Activated CD4-positive, alpha-beta T cell treated with anti-CD3 and anti-CD28 coated beads, Interleukin-2, amount 50 U/mL, for 16 hours (primary cell): ENCODE results near the gene RNF20.

ENCODE experiments used
- DNase-seq: peaks from one replicate; pipeline ENCODE4 v3.0.0-alpha.2; 2020

The RNF20 gene

DNA sequence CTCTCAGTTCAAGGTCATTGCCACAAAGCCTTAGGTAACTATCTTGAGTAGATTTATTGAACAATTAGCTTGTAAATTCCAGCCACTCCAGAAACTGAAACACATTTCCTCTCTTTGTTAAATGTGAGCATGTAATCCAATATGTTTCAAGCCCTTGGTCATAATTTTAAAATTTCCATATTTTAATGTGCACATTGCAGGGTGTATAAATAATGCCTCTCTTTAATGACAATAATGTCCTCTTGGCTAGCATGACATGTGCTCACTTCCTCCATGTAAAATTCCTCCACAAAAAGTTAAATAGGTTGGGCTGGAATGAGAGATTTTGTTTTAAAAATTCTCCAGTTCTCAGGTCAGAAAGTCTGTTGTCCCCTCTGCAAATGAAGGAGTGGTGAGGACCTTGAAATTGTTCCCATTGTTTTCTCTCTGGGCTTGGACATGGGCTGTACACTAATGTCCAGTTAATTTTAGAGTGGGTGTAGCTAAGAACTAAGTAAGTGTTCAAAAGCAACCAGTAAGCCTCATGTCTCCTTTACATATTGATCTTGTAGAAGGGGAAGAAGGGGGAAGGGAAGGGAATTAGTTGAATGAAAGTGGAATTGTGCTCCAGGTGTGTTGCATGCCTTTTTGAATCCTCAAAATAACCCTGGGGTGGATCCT, 58.3 kb downstream of the RNF20 start:
- no peak for DNase-seq

DNA sequence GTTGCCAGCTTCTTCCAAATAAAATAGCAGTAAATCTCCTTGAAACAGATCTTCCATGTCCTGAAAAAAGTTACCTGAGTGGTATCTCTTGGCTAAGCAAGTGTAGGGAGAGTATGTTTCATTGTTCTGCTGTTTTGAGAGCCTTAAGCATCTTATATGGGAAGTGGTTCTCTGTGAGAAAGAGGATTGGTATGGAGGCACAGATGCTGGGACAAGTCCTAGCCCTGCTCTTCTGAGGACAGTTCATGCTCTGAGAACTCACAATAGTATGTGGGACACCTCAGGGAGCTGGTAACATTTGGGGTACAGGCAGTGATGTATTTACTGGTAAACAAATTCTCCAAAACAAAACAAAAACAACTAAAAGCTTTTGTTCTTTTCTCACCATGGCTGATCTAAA, 59.1 kb downstream of the RNF20 start:
- DNase-seq: no peak

DNA sequence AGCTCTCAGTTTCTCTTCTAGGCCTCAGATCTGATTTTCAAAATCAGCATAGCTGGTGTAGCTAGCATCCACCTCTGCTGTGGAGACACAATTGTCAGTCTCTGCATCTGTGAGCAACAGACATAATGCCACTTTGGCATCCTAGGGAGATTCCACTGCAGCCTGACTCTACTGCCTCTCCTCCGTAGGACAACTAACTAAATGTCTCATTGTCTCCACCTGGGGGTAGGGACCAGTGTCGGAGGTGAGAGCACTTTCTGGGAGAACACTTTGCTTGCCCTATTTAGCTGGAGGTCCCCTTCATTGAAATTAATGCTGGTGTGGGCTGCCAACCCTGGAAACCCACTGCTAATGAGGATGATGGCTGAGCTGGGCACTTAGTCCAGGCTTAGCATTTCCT, 59.7 kb downstream of the RNF20 start:
- DNase-seq: no peak

DNA sequence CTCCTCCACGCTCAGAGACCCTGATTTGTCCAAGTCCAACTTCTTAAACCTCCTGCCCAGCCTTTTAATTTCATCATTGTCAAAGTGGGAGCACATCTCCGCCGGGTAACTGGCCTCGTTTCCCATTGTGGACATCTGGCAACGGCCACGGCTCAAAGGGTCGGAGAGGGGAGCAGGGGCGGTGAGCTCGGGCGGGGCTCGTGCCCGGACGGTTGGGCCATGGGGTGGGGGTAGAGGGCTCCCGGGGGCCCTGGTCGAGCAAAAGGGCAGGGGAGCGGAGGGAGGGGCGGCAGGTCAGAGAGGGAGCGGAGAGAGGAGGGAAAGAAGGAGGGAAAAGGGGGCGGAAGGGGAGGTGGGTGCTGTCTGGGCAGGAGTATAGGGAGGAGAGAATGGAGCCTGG, 61.1 kb downstream of the RNF20 start, which contains the start of gene PPP3R2:
Gene PPP3R2, minus strand, starts transcription at position 174 of the 400 bp plus-strand sequence. Its CDS starts 48 bp downstream, at position 126.
- DNase-seq: no peak

DNA sequence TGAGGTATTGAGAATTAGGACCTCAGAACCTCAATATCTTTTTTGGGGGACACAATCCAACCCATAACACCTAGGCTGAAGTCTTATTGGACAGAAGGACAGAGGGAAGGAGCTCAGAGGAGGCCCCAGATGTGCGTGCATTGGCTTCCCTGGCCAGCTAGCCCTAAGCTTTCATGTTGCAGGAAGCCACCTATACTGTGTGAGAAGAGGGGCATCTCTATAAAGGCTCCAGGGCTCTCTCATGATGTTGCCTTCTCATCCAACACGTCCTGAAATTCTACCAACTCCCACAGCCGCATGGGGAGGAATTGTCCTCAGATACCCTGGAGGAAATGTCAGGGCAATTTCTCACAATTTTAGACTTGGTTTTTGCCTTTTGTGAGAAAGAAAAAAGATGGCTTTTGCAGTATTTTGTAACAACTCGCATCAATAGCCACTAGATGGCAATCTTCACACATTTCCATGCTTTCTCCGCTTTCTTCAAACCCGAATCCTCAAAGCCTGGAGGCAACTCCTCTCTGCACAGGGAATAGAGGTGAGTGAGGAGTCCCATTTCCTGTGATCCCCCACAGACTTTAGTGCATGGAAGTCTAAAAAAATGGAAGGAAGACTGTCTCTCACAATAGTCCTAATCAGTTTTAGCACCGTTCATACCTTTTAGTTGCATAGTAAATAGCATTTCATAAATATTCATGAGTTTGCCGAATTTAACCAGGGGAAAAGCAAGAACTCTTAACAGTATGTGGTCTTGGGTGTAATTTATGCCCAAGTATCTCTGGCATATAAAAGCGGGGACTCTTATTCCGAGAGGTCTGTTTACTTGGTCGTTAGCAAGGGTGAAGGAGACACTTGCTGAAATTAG, 68.5 kb downstream of the RNF20 start:
- DNase-seq: peak; percentile 27

DNA sequence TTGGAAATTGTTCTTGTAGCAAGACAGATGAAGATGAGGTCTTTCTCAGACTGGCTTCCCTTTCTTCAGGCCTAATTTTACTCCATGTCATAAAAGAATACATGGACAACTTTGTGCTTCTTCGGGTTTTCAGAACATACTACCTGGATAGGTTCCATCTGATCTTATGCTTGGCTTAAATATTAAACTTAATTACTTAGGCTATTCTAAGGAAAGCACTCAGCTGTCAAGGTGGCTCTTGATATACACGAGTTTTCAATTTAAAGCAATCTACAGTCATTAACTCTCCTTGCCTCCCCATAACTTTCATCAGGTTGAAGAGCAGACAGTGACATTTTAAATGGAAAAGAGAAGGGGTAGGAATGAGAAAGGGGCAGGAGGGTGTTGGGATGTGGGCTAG, 70.6 kb downstream of the RNF20 start:
- no peak for DNase-seq

DNA sequence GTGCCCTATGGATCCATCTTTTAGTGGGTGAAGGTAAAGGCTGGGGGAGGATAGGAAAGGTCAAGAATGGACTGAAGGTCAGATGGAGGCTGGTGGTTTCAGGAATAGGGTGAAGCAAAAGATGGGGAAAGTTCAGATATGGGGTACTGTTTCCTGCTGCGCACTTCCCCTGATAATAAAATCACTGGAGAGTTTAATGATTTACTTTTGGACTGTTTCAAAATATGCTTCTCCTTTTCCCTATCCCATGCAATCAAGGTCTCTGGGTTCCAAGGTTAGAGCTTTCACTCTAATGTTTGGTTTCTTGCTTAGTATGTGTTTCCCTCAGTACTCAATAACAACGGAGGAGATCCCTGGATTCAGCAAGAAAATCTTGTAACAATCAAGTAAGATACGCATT, 71.9 kb downstream of the RNF20 start:
- no peak for DNase-seq
